HL-60 (cell line): ENCODE data around the gene TNRC18.

ENCODE experiments used
- DNase-seq, 2 experiments: peaks; one replicate each; pipeline ENCODE4 v3.0.0-alpha.2; 2010 to 2020; ENCODE audit warnings: low read depth in 1 of 2, low spot score in 1 of 2
- H3K27ac ChIP-seq: fragments of 250-450 bp; sonication (Bioruptor Pico); replicated peaks from 2 replicates; pipeline ENCODE4 v1.5.1; 2020; ENCODE audit warnings: mild to moderate bottlenecking, moderate library complexity
- H3K27me3 ChIP-seq: fragments of 250-450 bp; sonication (Bioruptor Pico); 2 replicates; pipeline ENCODE4 v1.5.1; 2021; ENCODE audit warnings: mild to moderate bottlenecking, moderate library complexity; ENCODE audit not compliant: insufficient read depth, poor library complexity, severe bottlenecking
- H3K4me3 ChIP-seq: replicated peaks from 2 replicates; pipeline ENCODE4 v1.5.1; 2011; ENCODE audit warnings: mild to moderate bottlenecking, control low read depth, low read length; ENCODE audit not compliant: insufficient read depth
- GABPA ChIP-seq: IDR thresholded peaks from 2 replicates; pipeline ENCODE4 v1.6.1; 2012; ENCODE audit warnings: low read depth
- POLR2AphosphoS5 ChIP-seq: IDR thresholded peaks from 2 replicates; pipeline ENCODE4 v1.6.1; 2012; ENCODE audit warnings: low read depth
- REST ChIP-seq: IDR thresholded peaks from 2 replicates; pipeline ENCODE4 v1.6.1; 2012; ENCODE audit warnings: low read depth; ENCODE audit not compliant: insufficient replicate concordance
- SPI1 ChIP-seq: IDR thresholded peaks from 2 replicates; pipeline ENCODE4 v1.6.1; 2012; ENCODE audit warnings: low read depth, mild to moderate bottlenecking, borderline replicate concordance
- TF ChIP-seq, protein P1 (sequence below): IDR thresholded peaks from one replicate; pipeline ENCODE4 v1.5.1; 2011; ENCODE audit warnings: low read length, control low read depth, inconsistent platforms; ENCODE audit not compliant: insufficient read depth

Gene TNRC18

GRCh38 chr7:5339955-5340354 is 83.7 kb downstream of the TNRC18 start:
- no peak for DNase-seq
- no peak for TF ChIP-seq SPI1
- TF ChIP-seq, protein P1, sequence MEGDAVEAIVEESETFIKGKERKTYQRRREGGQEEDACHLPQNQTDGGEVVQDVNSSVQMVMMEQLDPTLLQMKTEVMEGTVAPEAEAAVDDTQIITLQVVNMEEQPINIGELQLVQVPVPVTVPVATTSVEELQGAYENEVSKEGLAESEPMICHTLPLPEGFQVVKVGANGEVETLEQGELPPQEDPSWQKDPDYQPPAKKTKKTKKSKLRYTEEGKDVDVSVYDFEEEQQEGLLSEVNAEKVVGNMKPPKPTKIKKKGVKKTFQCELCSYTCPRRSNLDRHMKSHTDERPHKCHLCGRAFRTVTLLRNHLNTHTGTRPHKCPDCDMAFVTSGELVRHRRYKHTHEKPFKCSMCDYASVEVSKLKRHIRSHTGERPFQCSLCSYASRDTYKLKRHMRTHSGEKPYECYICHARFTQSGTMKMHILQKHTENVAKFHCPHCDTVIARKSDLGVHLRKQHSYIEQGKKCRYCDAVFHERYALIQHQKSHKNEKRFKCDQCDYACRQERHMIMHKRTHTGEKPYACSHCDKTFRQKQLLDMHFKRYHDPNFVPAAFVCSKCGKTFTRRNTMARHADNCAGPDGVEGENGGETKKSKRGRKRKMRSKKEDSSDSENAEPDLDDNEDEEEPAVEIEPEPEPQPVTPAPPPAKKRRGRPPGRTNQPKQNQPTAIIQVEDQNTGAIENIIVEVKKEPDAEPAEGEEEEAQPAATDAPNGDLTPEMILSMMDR, result no peak
- no peak for TF ChIP-seq POLR2AphosphoS5
- no peak for TF ChIP-seq REST
- TF ChIP-seq GABPA, result no peak
- no peak overlapping the region for H3K27ac ChIP-seq
- H3K4me3 ChIP-seq, result no peak overlapping the region
- no peaks in the 10 kb centered on the region for H3K27me3 ChIP-seq

DNA sequence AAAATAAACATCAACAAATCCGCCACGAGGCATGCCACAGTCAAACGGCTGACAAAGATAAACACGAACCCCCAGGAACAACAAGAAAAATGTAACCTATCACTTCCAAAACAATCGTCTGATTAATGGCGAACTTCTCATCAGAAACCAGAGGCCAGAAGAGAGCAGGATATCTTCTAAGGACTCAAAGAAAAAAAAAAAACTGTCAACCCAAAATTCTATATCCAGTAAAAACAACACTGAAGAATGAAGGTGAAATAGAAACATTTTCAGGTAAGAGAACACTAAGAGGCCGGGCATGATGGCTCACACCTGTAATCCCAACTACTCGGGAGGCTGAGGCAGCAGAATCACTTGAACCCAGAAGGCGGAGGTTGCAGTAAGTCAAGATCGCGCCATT is 86.6 kb downstream of the TNRC18 start:
- no peak for DNase-seq
- Histone ChIP-seq H3K27ac (no peak overlapping the region), H3K27me3 (no peaks in the 10 kb centered on the region), H3K4me3 (no peak overlapping the region)
- TF ChIP-seq POLR2AphosphoS5, result no peak
- TF ChIP-seq SPI1, result no peak
- TF ChIP-seq REST, result no peak
- TF ChIP-seq, protein P1, result no peak
- no peak for TF ChIP-seq GABPA

GRCh38 chr7:5334671-5335070 is 89.0 kb downstream of the TNRC18 start:
- TF ChIP-seq REST, result no peak
- no peak for TF ChIP-seq POLR2AphosphoS5
- TF ChIP-seq SPI1, result no peak
- TF ChIP-seq GABPA, result no peak
- TF ChIP-seq, protein P1, result no peak

More at GRCh38 chr7:5334671-5335070, 89.0 kb downstream of the TNRC18 start:
- DNase-seq, result no peak
- Histone ChIP-seq H3K4me3 (no peak overlapping the region), H3K27ac (no peak overlapping the region), H3K27me3 (no peaks in the 10 kb centered on the region)
